ENCODE data around the gene GLT8D1.

DNA sequence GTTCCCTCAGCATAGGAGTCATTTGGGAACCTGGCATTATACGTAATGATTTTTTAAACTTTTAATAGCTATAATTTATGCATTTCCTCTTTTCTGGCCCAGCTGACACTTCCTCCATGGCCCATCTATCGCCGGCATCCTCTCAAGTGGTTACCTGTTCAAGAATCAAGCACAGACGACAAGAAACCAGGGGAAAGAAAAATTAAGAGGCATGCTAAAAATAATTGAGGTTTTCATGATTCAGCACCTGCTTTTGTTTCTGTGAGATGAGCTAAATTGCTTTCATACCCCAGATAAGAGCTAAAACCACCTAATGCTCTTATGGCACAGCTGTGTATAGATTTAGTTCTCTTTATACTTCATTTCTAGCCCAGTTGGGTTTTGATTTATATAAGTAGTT is 2.0 kb upstream of the GLT8D1 start:
- TF ChIP-seq, protein P1, sequence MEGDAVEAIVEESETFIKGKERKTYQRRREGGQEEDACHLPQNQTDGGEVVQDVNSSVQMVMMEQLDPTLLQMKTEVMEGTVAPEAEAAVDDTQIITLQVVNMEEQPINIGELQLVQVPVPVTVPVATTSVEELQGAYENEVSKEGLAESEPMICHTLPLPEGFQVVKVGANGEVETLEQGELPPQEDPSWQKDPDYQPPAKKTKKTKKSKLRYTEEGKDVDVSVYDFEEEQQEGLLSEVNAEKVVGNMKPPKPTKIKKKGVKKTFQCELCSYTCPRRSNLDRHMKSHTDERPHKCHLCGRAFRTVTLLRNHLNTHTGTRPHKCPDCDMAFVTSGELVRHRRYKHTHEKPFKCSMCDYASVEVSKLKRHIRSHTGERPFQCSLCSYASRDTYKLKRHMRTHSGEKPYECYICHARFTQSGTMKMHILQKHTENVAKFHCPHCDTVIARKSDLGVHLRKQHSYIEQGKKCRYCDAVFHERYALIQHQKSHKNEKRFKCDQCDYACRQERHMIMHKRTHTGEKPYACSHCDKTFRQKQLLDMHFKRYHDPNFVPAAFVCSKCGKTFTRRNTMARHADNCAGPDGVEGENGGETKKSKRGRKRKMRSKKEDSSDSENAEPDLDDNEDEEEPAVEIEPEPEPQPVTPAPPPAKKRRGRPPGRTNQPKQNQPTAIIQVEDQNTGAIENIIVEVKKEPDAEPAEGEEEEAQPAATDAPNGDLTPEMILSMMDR (IDR thresholded peaks at IDR 0.05; ENCODE audit: low read depth, low read length, poor library complexity, severe bottlenecking): no peak
- TF ChIP-seq EZH2phosphoT487 (IDR thresholded peaks at IDR 0.05; ENCODE audit: borderline replicate concordance, low read length): no peak
